DMS79 treated with DMSO at 0.1 percent for 48 hours (cell line): ENCODE measurements around the gene ENOPH1.
"Not testable (repeated sequence)": the region's sequence is repeated elsewhere in the genome, so short reads cannot be mapped to it uniquely, and the experiment has no call there.

Experiments
- DNase-seq: peaks from one replicate; lab custom pipeline; 2025; lab: John Stamatoyannopoulos, UW

ENOPH1 gene

GRCh38 chr4:82473080-82473479 is 42.7 kb downstream of the ENOPH1 start:
- not testable (repeated sequence) for DNase-seq

- DNase-seq: no peak
Measured at GRCh38 chr4:82473621-82474164, 43.3 kb downstream of the ENOPH1 start.

GRCh38 chr4:82475931-82476330 is 45.5 kb downstream of the ENOPH1 start:
- not testable (repeated sequence) for DNase-seq

- DNase-seq: not testable (repeated sequence)
Measured at GRCh38 chr4:82477469-82477868, 47.1 kb downstream of the ENOPH1 start.

GRCh38 chr4:82479562-82479961 is 49.2 kb downstream of the ENOPH1 start:
- DNase-seq: no peak

GRCh38 chr4:82480771-82481505 is 50.5 kb downstream of the ENOPH1 start:
- DNase-seq: no peak

GRCh38 chr4:82481506-82481840 is 51.1 kb downstream of the ENOPH1 start:
- no peak for DNase-seq

GRCh38 chr4:82482387-82482786 is 52.0 kb downstream of the ENOPH1 start:
- DNase-seq: no peak

GRCh38 chr4:82484996-82485783 is 54.8 kb downstream of the ENOPH1 start:
- no peak for DNase-seq

- DNase-seq: no peak
Measured at GRCh38 chr4:82489076-82489475, 58.7 kb downstream of the ENOPH1 start.

GRCh38 chr4:82489987-82490386 is 59.6 kb downstream of the ENOPH1 start:
- no peak for DNase-seq

GRCh38 chr4:82491251-82491960 is 61.0 kb downstream of the ENOPH1 start:
- peak; percentile 83 for DNase-seq

GRCh38 chr4:82493721-82494425 is 63.5 kb downstream of the ENOPH1 start:
- no peak for DNase-seq

GRCh38 chr4:82495666-82496065 is 65.3 kb downstream of the ENOPH1 start:
- no peak for DNase-seq

GRCh38 chr4:82496349-82496748 is 66.0 kb downstream of the ENOPH1 start:
- no peak for DNase-seq

GRCh38 chr4:82499738-82500434 is 69.5 kb downstream of the ENOPH1 start:
- peak; percentile 79 for DNase-seq

- DNase-seq: peak; percentile 85
Measured at GRCh38 chr4:82500435-82501153, 70.2 kb downstream of the ENOPH1 start.

GRCh38 chr4:82501154-82501442 is 70.7 kb downstream of the ENOPH1 start:
- no peak for DNase-seq

GRCh38 chr4:82508011-82508410 is 77.6 kb downstream of the ENOPH1 start:
- DNase-seq: no peak

- peak; percentile 48 for DNase-seq
Measured at GRCh38 chr4:82508806-82509428, 78.5 kb downstream of the ENOPH1 start.
